Smooth muscle cell (in vitro differentiated cells): ENCODE measurements around the gene KIAA1958. TPM values are rescaled to one million over a fixed set of nuclear protein-coding genes. Genes with fewer than 3 reads are reported as not detected.

ENCODE experiments used
- DNase-seq: peaks from one replicate; lab custom pipeline; 2025; ENCODE audit not compliant: unreplicated experiment; lab: John Stamatoyannopoulos, UW
- H2AFZ ChIP-seq: fragments of 200-600 bp; sonication (generic); 2 replicates; pipeline ENCODE4 v1.6.0; 2016; ENCODE audit warnings: antibody characterized with exemption, low read depth, mild to moderate bottlenecking
- H3F3A ChIP-seq: fragments of 200-600 bp; sonication (generic); 2 replicates; pipeline ENCODE4 v1.6.0; 2017; ENCODE audit warnings: antibody characterized with exemption, low read depth
- H3K27ac ChIP-seq: fragments of 200-600 bp; sonication (generic); 2 replicates; pipeline ENCODE4 v1.5.1; 2016; ENCODE audit warnings: low read depth, mild to moderate bottlenecking
- H3K27me3 ChIP-seq: fragments of 200-600 bp; sonication (generic); 2 replicates; pipeline ENCODE4 v1.6.1; 2016; ENCODE audit warnings: low read depth, mild to moderate bottlenecking
- H3K36me3 ChIP-seq: fragments of 200-600 bp; sonication (generic); 2 replicates; pipeline ENCODE4 v1.5.1; 2016; ENCODE audit warnings: low read depth
- H3K4me1 ChIP-seq: fragments of 200-600 bp; sonication (generic); 2 replicates; pipeline ENCODE4 v1.5.1; 2016; ENCODE audit warnings: low read depth
- H3K4me2 ChIP-seq: fragments of 200-600 bp; sonication (generic); 2 replicates; pipeline ENCODE4 v1.6.0; 2016; ENCODE audit warnings: mild to moderate bottlenecking
- H3K4me3 ChIP-seq: fragments of 200-600 bp; sonication (generic); 2 replicates; pipeline ENCODE4 v1.5.1; 2016; ENCODE audit warnings: mild to moderate bottlenecking
- H3K79me2 ChIP-seq: fragments of 200-600 bp; sonication (generic); 2 replicates; pipeline ENCODE4 v1.6.0; 2016; ENCODE audit warnings: low read depth, mild to moderate bottlenecking
- H3K9ac ChIP-seq: fragments of 200-600 bp; sonication (generic); 2 replicates; pipeline ENCODE4 v1.6.0; 2016; ENCODE audit warnings: low read depth
- H3K9me3 ChIP-seq: fragments of 200-600 bp; sonication (generic); replicated peaks from 2 replicates; pipeline ENCODE4 v1.5.1; 2016; ENCODE audit warnings: low read depth
- H4K20me1 ChIP-seq: fragments of 200-600 bp; sonication (generic); 2 replicates; pipeline ENCODE4 v1.6.0; 2016; ENCODE audit warnings: low read depth
- CTCF ChIP-seq: fragments of 200-600 bp; sonication (generic); IDR thresholded peaks from 2 replicates; pipeline ENCODE4 v1.5.1; 2017; ENCODE audit warnings: borderline replicate concordance, mild to moderate bottlenecking, antibody characterized with exemption; ENCODE audit not compliant: insufficient read depth, poor library complexity, severe bottlenecking
- WGBS: methylation state at CpG from one replicate; pipeline ENCODE4 v1.1.7; 2016; ENCODE audit warnings: low lambda C conversion rate; 5-methylcytosine and 5-hydroxymethylcytosine counted together
- polyA plus RNA-seq: library from polyadenylated mRNA; unstranded; fragments of >200 nt; fragmentation: Nextera tagmentation; extraction: Ambion mirVana; gene quantifications from 2 replicates; pipeline ENCODE4 v1.2.1, GENCODE V29; 2016
- total RNA-seq: library from RNA; depleted of rRNA; stranded (reverse); fragments of >200 nt; gene quantifications from 2 replicates; pipeline ENCODE4 v1.2.3, GENCODE V29; 2014

KIAA1958 gene
- total and polyA plus RNA-seq, 2 experiments from 2014 or later, result 1.1 to 1.8 TPM

GRCh38 chr9:112559629-112560413 is 73.2 kb downstream of the KIAA1958 start:
- no peaks in the 10 kb centered on the region for H4K20me1 ChIP-seq
- no peak for TF ChIP-seq CTCF
- H2AFZ ChIP-seq, result no peak overlapping the region
- peaks cover 8% of the 10 kb centered on the region for H3K4me1 ChIP-seq
- no peak overlapping the region for H3K4me2 ChIP-seq
- H3F3A ChIP-seq, result no peaks in the 10 kb centered on the region
- no peaks in the 10 kb centered on the region for H3K27me3 ChIP-seq
- H3K27ac ChIP-seq, result no peak overlapping the region
- DNase-seq, result no peak
- H3K9me3 ChIP-seq, result no peaks in the 10 kb centered on the region
- no peak overlapping the region for H3K4me3 ChIP-seq
- no peaks in the 10 kb centered on the region for H3K36me3 ChIP-seq
- WGBS, result 90% methylated on average over 5 of the region's 5 CpGs
- no peaks in the 10 kb centered on the region for H3K79me2 ChIP-seq
- H3K9ac ChIP-seq, result no peak overlapping the region

GRCh38 chr9:112562235-112562958 is 75.8 kb downstream of the KIAA1958 start:
- Histone ChIP-seq H3K27ac (no peak overlapping the region), H3K27me3 (no peaks in the 10 kb centered on the region), H3K9me3 (no peaks in the 10 kb centered on the region), H3K4me3 (no peak overlapping the region), H4K20me1 (no peaks in the 10 kb centered on the region), H3K79me2 (no peaks in the 10 kb centered on the region), H3K4me1 (no peaks in the 10 kb centered on the region), H3K4me2 (no peak overlapping the region), H2AFZ (no peak overlapping the region), H3F3A (no peaks in the 10 kb centered on the region), H3K36me3 (no peaks in the 10 kb centered on the region), H3K9ac (no peak overlapping the region)
- 72% methylated on average over 4 of the region's 4 CpGs for WGBS
- no peak for TF ChIP-seq CTCF
- no peak for DNase-seq

GRCh38 chr9:112569186-112569585 is 82.6 kb downstream of the KIAA1958 start:
- H4K20me1 ChIP-seq, result no peaks in the 10 kb centered on the region
- no peaks in the 10 kb centered on the region for H3K27me3 ChIP-seq
- no peak overlapping the region for H3K27ac ChIP-seq
- no peaks in the 10 kb centered on the region for H3K36me3 ChIP-seq
- no peak for TF ChIP-seq CTCF
- no peak overlapping the region for H3K4me2 ChIP-seq
- H3K9me3 ChIP-seq, result no peaks in the 10 kb centered on the region
- no peak overlapping the region for H2AFZ ChIP-seq
- no peaks in the 10 kb centered on the region for H3K79me2 ChIP-seq
- H3F3A ChIP-seq, result no peaks in the 10 kb centered on the region
- DNase-seq, result no peak
- no peak overlapping the region for H3K4me3 ChIP-seq
- WGBS, result 61% methylated on average over 2 of the region's 2 CpGs
- H3K9ac ChIP-seq, result no peak overlapping the region
- no peaks in the 10 kb centered on the region for H3K4me1 ChIP-seq
